OCI-LY7 (cell line): Measurements from ENCODE around the gene RAD50. TPM values are rescaled to one million over a fixed set of nuclear protein-coding genes. Genes with fewer than 3 reads are reported as not detected.

Experiments
- BruUV-seq: library from RNA; stranded (reverse); fragments of 400-500 nt; replicated peaks from 2 replicates; lab custom pipeline; 2021; lab: Mats Ljungman, UMichigan
- CTCF ChIA-PET: fragments of 300-600 bp; sonication (Branson Sonifier 250); formaldehyde crosslinking; loops from one replicate; lab custom pipeline; 2022; ENCODE audit warnings: antibody characterized with exemption; ENCODE audit not compliant: unreplicated experiment; lab: Charles Lee
- POLR2A ChIA-PET: fragments of 300-600 bp; sonication (Branson Sonifier 250); formaldehyde crosslinking; loops from one replicate; lab custom pipeline; 2022; ENCODE audit warnings: antibody characterized with exemption; lab: Charles Lee
- DNase-seq: peaks from one replicate; pipeline ENCODE4 v3.0.0-alpha.2; 2015; ENCODE audit warnings: low spot score
- H2AFZ ChIP-seq: fragments of 200-600 bp; sonication (generic), shearing (Covaris generic); 2 replicates; pipeline ENCODE4 v1.6.1; 2014; ENCODE audit warnings: mild to moderate bottlenecking, antibody characterized with exemption, low read length, moderate library complexity
- H3K27ac ChIP-seq: fragments of 200-600 bp; sonication (generic); 2 replicates; pipeline ENCODE4 v1.5.1; 2014; ENCODE audit warnings: mixed run types, low read depth, mild to moderate bottlenecking, moderate library complexity, low read length, inconsistent platforms; ENCODE audit not compliant: poor library complexity, severe bottlenecking
- H3K36me3 ChIP-seq: fragments of 200-600 bp; sonication (generic); 2 replicates; pipeline ENCODE4 v1.6.1; 2014; ENCODE audit warnings: mild to moderate bottlenecking, antibody characterized with exemption, low read length, moderate library complexity, mixed read lengths; ENCODE audit not compliant: insufficient read depth
- H3K4me1 ChIP-seq: fragments of 200-600 bp; sonication (generic); 2 replicates; pipeline ENCODE4 v1.5.1; 2014; ENCODE audit warnings: mild to moderate bottlenecking, low read length; ENCODE audit not compliant: insufficient read depth, poor library complexity, severe bottlenecking
- H3K4me2 ChIP-seq: fragments of 200-600 bp; sonication (generic); 2 replicates; pipeline ENCODE4 v1.6.1; 2014; ENCODE audit warnings: mild to moderate bottlenecking, low read length
- H3K4me3 ChIP-seq: fragments of 200-600 bp; sonication (generic); 2 replicates; pipeline ENCODE4 v1.5.1; 2014; ENCODE audit warnings: mild to moderate bottlenecking, low read depth, low read length; ENCODE audit not compliant: poor library complexity, severe bottlenecking
- H3K79me2 ChIP-seq: fragments of 200-600 bp; sonication (generic); 2 replicates; pipeline ENCODE4 v1.6.1; 2016; ENCODE audit warnings: low read depth, mild to moderate bottlenecking, low read length, moderate library complexity, mixed read lengths; ENCODE audit not compliant: insufficient read depth
- H3K9me2 ChIP-seq: fragments of 200-600 bp; sonication (generic); 2 replicates; pipeline ENCODE4 v1.6.1; 2016; ENCODE audit warnings: mild to moderate bottlenecking, low read length, mixed read lengths; ENCODE audit not compliant: insufficient read depth
- H3K9me3 ChIP-seq: fragments of 200-600 bp; sonication (generic); 2 replicates; pipeline ENCODE4 v1.6.1; 2014; ENCODE audit warnings: mild to moderate bottlenecking, mixed run types, low read length, mixed read lengths
- H4K20me1 ChIP-seq: fragments of 200-600 bp; sonication (generic); 2 replicates; pipeline ENCODE4 v1.6.1; 2014; ENCODE audit warnings: mild to moderate bottlenecking, antibody characterized with exemption, low read length, moderate library complexity, mixed read lengths; ENCODE audit not compliant: insufficient read depth
- CTCF ChIP-seq: fragments of 200-600 bp; sonication (generic); conservative IDR thresholded peaks from 2 replicates; pipeline ENCODE4 v1.5.1; 2014; ENCODE audit warnings: mild to moderate bottlenecking, antibody characterized with exemption, low read length, moderate library complexity, mixed read lengths
- EZH2phosphoT487 ChIP-seq: fragments of 200-600 bp; sonication (generic); IDR thresholded peaks from 2 replicates; pipeline ENCODE4 v1.6.1; 2018; ENCODE audit warnings: low read depth, borderline replicate concordance, mild to moderate bottlenecking, mixed run types, antibody characterized with exemption, low read length, moderate library complexity, mixed read lengths
- intact Hi-C: fragments of 100-400 bp; cut with micrococcal nuclease; formaldehyde crosslinking; loops from one replicate; pipeline ENCODE4 v1.10.0; 2022; ENCODE audit not compliant: unreplicated experiment
- total RNA-seq, 2 experiments: library from RNA; depleted of rRNA in 1 of 2; stranded (reverse); fragments of >200 nt in 1 of 2; shearing (Covaris generic) in 1 of 2; gene quantifications; 2 replicates each; pipeline ENCODE4 v1.2.3, GENCODE V29; 2014 to 2022

RAD50 gene
- total RNA-seq, 2 experiments from 2014 or later = 24.0 to 59.8 TPM

DNA sequence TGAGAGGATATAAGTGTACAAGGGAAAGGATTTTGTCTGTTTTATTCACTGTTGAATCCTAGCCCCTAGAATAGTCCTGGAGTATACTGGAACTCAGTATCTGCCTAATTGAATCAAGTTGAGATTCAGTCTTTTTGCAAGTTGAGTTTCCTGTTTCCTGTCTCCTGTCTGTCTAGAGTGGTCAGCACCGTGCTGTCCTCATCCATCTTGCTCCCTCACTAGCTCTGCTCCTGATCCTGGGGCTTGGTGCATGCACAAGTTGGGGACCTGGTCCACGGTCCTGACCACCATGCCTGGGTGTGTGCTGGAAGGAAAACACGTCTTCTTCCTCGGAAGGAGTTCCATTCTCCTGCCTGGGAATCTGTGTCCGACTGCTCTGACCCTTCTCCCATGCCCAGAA is 16.6 kb upstream of the RAD50 start:
- Histone ChIP-seq H3K4me1 (no peaks in the 10 kb centered on the region), H3K9me3 (no peaks in the 10 kb centered on the region), H3K36me3 (no peaks in the 10 kb centered on the region), H3K9me2 (no peaks in the 10 kb centered on the region), H2AFZ (no peak overlapping the region), H3K4me3 (no peak overlapping the region), H3K27ac (no peak overlapping the region), H4K20me1 (no peaks in the 10 kb centered on the region), H3K79me2 (no peaks in the 10 kb centered on the region), H3K4me2 (no peak overlapping the region)
- DNase-seq = no peak
- ChIA-PET POLR2A (interaction anchor here (0.6 kb wide), 1 partner anchor 20 kb away, joined by 3 read pairs; no protein-coding TSS in a partner anchor), CTCF (no interaction called here)
- no peak for TF ChIP-seq CTCF
- TF ChIP-seq EZH2phosphoT487 = no peak
- intact Hi-C loops = no loop called here
- no TSS peak for BruUV-seq

DNA sequence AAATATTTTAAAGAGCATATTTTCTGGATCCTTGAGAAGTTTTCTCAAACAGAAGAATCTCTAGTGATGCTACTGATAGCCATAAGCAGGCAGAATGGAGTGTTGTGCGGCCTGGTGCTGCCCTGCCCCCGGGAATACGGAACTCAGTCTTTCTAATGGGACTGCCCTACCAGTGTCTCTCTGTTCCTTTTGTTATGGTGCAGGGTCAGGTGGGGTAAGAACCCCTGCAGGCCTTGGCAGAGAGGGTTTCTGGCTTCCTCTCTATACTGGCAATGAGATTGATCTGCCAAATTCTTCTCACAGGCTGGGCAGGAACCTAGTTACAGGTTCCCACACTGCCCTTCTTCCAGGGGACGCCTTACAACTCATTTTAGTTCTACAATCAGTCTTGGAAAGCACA is 16.0 kb upstream of the RAD50 start:
- Histone ChIP-seq H3K4me1 (no peaks in the 10 kb centered on the region), H3K36me3 (no peaks in the 10 kb centered on the region), H4K20me1 (no peaks in the 10 kb centered on the region), H3K4me3 (no peak overlapping the region), H2AFZ (no peak overlapping the region), H3K9me2 (no peaks in the 10 kb centered on the region), H3K9me3 (no peaks in the 10 kb centered on the region), H3K4me2 (no peak overlapping the region), H3K79me2 (no peaks in the 10 kb centered on the region), H3K27ac (no peak overlapping the region)
- no peak for TF ChIP-seq EZH2phosphoT487
- no peak for TF ChIP-seq CTCF
- intact Hi-C loops = no loop called here
- DNase-seq = no peak
- no TSS peak for BruUV-seq
- ChIA-PET CTCF (no interaction called here), POLR2A (no interaction called here)

DNA sequence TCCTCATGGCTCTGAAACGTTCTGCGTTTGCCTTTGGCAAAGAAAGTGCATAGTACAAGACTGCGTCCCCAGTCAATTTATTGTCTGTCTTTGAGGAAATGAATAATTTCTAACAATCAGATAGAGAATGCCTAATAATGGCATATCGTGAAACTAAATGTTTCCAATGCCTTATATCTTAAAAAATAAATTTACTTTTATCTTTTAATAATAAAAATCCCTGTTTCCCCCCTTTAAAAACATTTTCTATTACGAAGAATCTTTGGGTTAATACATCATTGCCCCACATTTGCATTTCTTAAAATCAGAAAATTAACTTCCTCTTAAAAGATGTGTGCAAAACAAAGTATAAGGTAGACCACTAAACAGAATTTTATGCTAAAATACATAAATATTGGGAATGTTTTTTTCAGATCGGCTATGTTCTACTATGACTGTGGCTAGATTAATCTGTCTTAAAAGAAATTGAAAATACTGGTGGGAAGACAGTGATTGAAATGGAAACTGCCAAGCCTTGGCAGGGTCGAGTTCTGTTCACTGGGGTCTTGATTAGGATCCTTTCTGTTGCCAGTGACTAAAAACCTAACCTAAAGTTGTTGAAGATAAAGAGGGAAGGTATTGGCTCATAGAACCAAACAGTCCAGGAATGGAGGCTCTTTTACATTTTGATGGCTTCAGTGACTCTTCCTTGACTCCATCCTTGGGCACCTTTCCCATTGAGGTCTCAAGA is 13.1 kb upstream of the RAD50 start, which contains the start of gene IL5:
Gene IL5, minus strand, starts transcription at position 51 of the 730 bp plus-strand sequence. Its CDS starts 44 bp downstream, at position 7.
- TF ChIP-seq EZH2phosphoT487 = no peak
- TF ChIP-seq CTCF = no peak
- no peaks in the 10 kb centered on the region for H3K79me2 ChIP-seq
- H3K27ac ChIP-seq = no peak within 1 kb of the TSS
- no peaks in the 10 kb centered on the region for H4K20me1 ChIP-seq
- no peaks in the 10 kb centered on the region for H3K9me2 ChIP-seq
- ChIA-PET CTCF (no interaction called here), POLR2A (interaction anchor here (0.7 to 1.0 kb wide), 2 partner anchors 22 to 194 kb away, joined by 4 read pairs; partner anchors contain the start of gene KIF3A)
- H3K4me2 ChIP-seq = no peak within 1 kb of the TSS
- no peak within 1 kb of the TSS for H2AFZ ChIP-seq
- no TSS peak for BruUV-seq
- DNase-seq = no peak
- no peaks in the 10 kb centered on the region for H3K9me3 ChIP-seq
- H3K4me3 ChIP-seq = no peak within 1 kb of the TSS
- intact Hi-C loops = no loop called here
- no peaks in the 10 kb centered on the region for H3K4me1 ChIP-seq
- H3K36me3 ChIP-seq = no peaks in the 10 kb centered on the region
